Medulla oblongata (tissue), 1 donor: ENCODE results near the gene NME3.

ENCODE experiments used
- DNase-seq: peaks from one replicate; pipeline ENCODE4 v3.0.0-alpha.2; 2015; ENCODE audit errors: extremely low spot score

The NME3 gene

DNA sequence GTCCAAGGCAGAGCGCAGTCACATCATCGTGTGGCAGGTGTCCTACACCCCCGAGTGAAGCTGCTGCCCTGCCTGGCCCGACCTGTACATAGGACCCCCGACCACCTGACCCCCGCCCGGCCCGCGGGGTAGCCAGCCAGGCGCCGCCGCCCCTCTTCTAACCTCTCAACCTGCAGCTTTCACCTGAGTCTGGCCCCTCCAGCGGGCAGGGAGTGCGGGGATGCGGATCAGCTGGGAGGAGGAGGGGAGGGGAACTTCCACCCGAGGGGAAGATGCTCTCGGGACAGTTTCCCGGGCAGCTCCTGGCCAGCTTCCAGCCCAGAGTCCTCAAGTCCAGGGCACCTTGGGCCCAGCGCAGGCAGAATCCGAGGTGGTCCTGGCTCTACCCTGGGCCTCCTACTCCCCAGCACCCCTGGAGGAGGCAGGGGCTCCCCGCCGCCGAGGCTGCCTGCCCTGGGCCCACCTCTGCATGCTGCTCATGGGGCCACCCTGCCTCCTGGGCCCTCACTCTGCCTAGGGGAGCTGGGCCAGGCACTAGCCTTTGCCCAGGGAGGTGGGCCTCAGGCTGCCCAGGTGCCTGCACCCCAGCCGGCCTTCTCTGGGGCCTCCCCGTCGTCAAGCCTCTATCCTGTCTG is 2.5 kb downstream of the NME3 start:
- DNase-seq, result no peak

DNA sequence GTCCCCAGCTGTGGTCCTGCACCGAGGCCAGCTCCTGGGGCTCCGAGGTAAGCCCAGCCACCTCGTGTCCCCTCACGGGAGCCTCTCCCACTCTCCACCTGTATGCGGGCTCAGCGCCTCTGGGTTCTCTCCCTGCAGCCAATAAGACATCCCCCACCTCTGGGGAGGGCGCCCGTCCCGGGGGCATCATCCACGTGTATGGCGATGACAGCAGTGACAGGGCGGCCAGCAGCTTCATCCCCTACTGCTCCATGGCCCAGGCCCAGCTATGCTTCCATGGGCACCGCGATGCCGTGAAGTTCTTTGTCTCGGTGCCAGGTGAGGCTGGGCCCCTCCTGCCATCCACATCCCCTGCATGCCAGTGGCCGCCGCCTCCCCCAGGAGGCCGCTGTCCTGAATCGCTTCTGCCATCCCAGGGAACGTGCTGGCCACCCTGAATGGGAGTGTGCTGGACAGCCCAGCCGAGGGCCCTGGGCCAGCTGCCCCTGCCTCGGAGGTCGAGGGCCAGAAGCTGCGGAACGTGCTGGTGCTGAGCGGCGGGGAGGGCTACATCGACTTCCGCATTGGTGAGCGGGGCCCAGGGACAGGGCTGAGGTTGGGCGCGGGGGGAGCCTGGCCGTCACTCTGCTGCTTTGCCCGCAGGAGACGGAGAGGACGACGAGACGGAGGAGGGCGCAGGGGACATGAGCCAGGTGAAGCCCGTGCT is 3.1 kb downstream of the NME3 start:
- DNase-seq, result no peak

- DNase-seq, result no peak
Observed at GRCh38 chr16:1767116-1767994, 4.0 kb downstream of the NME3 start.

DNA sequence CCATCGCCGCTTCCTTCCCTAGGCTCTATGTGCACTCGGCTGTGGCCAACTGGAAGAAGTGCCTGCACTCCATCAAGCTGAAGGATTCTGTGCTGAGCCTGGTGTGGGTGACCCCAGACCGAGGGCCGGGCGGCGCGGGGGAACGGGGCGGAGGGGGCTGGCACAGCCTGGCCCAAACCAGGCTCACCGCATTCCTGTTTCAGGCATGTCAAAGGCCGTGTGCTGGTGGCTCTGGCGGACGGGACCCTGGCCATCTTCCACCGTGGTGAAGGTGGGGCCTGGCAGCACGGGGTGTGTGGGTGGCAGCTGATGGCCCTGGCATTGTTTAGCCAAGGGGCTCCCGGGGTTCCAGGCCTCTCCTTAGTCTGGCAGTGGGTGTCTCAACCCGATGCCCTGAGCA is 4.6 kb downstream of the NME3 start:
- no peak for DNase-seq

DNA sequence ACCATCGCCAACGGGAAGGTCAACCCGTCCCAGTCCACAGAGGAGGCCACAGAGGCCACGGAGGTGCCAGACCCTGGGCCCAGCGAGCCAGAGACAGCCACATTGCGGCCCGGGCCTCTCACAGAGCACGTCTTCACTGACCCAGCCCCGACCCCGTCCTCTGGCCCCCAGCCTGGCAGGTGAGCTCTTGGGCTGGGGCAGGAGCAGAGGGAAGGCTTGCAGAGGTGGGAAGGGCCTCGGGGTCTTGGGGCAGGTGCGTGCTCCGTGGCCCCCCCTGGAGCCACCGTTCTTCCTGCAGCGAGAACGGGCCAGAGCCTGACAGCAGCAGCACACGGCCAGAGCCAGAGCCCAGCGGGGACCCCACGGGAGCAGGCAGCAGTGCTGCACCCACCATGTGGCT is 5.1 kb downstream of the NME3 start:
- DNase-seq, result no peak

DNA sequence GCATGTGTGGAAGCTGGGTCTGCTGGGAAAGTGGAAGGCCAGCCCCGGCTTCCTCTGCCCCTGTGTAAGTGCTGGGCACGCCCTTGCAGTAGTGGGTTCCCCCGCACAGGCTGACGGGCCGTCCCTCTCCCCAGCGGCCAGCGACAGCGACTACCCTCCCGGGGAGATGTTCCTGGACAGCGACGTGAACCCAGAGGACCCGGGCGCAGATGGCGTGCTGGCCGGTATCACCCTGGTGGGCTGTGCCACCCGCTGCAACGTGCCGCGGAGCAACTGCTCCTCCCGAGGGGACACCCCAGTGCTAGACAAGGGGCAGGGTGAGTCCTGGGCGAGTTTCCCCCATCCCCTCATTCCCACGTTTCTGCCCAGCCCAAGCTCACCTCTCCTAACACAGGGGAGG is 5.5 kb downstream of the NME3 start:
- DNase-seq, result no peak

DNA sequence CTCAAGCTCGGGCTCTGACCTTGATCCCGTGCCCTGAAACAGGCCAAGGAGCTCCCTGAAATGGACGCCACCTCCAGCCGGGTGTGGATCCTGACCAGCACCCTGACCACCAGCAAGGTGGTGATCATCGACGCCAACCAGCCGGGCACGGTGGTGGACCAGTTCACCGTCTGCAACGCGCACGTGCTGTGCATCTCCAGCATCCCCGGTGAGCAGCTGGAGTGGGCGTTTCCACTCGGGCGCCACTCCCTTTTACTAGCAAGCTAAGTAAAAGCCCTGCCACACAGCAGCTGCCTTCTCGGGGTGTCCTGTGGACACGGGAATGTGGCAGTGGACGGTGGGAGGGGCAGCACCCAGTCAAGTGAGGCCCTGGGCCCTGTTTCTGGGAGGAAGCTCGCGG is 6.4 kb downstream of the NME3 start:
- DNase-seq, result no peak

- no peak for DNase-seq
Observed at GRCh38 chr16:1763521-1764511, 7.5 kb downstream of the NME3 start.

DNA sequence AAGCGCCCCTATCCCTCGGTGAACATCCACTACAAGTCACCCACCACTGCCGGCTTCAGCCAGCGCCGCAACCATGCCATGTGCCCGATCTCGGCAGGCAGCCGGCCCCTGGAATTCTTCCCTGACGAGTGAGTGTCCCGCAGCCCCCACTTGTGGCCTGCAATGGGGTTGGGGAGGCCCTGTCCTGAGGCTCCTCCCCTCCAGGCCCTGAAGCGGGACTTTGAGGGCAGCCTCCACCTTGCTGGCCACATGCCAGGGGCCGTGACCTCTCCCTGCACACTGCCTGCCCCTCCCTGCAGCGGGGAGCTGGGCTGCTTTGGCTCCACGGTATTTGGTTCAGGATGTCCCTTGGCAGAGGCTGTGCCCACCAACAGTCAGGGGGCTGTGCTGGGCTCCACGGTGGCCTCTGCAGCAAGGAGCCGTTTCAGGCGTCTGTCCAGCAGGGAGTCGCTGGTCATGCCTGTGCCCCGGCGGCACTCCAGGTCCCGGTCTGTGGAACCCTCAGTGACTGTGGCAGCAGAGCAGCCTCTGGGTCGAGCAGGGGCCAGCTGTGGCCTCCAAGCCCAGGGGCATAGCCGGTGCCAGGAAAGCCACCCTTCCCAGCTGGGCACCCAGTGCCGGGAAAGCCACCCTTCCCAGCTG is 8.3 kb downstream of the NME3 start:
- DNase-seq, result no peak

DNA sequence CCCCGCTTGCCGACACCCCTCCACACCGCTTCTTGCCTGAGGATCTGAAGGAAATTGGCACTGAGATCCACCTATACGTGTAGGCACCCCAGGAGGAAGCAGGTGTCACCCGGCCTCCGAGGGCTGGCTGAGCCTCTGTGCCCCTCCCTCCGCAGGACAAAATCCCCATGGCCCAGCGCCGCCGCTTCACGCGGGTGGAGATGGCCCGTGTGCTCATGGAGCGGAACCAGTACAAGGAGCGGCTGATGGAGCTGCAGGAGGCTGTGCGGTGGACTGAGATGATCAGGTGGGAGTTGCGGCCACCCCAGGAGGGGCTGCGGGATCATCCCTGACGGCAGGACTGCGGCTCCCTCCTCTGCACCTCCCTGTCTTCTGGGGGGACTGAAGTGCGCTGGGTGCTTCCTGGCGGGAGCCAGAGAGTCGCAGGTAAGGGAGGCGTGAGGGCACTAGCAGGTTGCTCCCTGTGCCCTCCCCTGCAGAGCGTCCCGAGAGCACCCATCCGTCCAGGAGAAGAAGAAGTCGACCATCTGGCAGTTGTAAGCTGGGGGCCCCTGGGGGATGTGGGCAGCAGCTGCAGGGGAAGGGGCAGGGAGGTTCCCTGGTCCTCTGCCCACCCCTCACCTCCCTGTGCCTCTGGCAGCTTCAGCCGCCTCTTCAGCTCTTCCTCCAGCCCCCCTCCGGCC is 9.0 kb downstream of the NME3 start:
- DNase-seq, result no peak

GRCh38 chr16:1761751-1762150 is 9.6 kb downstream of the NME3 start:
- no peak for DNase-seq

GRCh38 chr16:1760911-1761310 is 10.4 kb downstream of the NME3 start:
- DNase-seq, result no peak

DNA sequence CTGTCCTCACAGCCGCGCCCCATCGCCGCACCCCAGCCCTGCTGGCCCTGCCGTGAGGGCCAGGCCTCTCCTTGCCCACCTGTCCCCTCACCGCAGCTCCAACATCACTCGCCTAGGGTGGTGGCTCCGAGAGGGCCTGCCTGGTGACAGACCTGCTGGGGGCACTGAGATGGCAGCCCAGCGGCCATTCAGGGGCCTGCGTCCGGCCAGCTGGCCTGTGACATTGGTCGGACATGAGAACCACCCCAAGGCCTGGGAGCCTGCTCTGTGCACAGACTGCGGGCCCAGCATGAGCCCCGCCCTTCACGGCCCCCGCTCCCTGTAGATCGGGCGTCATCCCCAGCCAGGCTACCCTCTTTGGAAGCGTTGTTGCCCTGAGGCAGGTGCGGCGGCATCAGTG is 11.8 kb downstream of the NME3 start:
- no peak for DNase-seq

DNA sequence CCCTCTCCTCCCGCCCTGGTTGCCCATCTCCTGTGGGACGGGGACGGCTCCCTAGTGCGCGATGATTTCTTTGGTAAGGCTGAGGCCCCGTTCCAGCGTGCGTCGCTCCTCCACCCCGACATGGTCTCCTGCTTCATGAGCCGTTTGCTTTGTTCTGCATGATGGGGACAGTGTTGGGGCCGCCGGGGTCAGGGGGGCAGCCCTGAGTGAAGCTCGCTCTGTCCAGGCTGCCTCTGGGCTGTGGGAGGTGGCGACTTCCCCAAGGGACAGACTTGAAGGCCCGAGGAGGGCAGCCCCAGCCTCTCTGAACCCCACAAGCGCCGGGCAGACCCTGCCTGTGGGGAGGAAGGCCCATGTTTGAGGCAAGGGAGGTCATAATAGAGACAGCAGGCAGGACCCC is 12.4 kb downstream of the NME3 start:
- no peak for DNase-seq

DNA sequence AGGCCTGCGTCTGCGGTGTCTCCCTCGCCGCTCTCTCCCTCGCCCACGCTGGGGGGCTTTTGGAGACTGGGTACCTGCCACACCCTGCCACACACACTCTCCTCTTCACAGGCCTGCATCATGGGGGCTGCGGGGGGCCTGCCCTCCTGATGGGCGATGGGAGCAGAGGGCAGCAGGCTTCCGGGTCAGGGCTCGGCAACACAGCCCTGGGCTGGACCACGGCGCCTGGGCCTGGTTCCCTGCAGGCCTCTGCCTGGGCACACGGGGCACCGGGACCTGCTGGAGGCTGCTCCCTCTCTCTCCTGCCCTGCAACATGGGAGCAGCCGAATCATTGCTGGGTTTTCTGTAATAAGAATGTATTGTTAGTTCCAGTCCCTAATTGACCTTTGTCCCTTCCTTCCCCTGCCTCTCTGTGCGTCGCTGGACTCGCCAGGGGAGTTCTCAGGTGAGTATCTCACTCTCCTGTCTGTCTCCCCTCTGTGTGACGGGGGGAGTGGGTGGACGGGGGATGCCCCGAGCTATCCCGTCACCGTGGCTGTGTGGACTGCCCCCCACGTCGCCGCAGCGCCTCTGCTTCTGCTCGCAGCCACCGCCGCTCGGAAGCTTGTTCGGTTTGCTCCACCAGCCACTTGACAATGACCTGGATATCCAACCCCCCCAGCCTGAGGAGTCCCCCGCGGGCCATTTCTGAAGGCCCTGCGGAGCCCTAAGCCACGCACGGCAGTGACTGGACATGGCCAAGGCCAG is 13.5 kb downstream of the NME3 start:
- no peak for DNase-seq

GRCh38 chr16:1754204-1754603 is 17.1 kb downstream of the NME3 start:
- no peak for DNase-seq

DNA sequence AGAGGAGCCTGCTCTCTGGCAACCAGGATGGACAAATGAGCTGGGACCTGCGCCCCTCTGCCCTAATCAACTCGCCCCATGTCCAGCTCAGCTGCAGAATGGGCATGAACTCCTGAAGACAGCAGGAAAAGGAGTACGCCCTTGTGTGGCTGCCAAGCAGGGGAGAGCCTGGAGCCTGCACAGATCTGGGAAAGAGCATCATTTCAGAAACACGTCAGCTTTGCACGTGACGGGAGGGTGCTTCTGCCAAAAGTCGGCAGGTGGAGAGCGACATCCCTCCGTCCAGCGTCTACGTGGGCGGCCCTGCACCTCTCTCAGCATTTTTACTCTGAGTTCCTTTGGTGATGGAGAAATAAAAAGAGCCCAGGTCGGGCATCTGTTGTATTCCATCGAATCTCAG is 18.5 kb downstream of the NME3 start:
- no peak for DNase-seq

- no peak for DNase-seq
Observed at GRCh38 chr16:1751946-1752345, 19.4 kb downstream of the NME3 start.

DNA sequence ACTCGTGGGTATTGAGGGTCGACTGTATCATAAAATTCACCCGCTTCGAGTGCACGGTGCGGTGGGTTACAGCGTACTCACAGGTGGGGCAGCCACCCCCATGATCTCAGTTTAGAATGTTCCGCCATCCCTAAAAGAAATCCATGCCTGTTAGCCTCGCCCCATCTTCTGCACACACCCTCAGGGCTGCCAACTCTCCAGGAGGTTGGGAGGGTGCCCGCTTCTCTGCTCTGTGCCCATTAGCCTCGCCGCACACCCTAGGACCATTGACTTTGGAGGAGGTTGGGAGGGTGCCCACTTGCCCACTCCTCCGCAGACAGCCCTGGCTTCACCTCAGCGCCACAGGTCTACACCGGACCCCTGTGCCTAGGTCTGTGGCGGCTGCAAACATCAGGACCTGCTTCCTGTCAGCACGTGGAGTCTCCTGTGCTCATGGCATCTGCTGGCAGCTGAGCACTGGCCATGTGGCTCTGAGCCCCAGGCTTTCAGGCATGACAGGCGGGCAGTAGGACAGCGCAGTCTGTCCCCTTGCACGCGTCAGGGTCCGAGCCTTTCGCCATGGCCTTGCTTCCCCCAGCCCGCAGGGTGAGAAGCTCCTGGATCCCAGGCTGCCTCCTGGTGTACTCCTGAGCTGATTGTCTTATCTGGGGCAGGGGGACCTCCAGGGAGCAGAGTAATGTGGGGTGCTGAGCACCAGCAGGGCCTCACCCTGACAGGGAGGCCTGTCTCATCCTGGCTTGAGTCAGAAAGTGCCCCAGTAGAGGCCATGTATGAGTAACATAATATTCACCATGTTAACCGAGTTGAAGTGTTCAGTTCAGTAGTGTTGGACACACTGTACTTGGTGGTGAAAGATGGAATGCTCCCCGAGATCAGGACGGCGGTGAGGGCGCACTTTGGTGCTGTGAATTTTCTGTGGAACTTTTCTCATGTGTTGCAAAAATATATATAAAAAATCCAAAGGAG is 21.9 kb downstream of the NME3 start:
- DNase-seq, result no peak
